GM11168 (cell line): ENCODE measurements around the gene TEX54.
"Not testable (repeated sequence)": the region's sequence is repeated elsewhere in the genome, so short reads cannot be mapped to it uniquely, and the experiment has no call there.

Source experiments
- in situ Hi-C: fragments of 300-500 bp; cut with MboI; formaldehyde crosslinking; loops from one replicate; pipeline ENCODE4 v1.12.0; 2022; ENCODE audit warnings: low sequenced_read_pairs; ENCODE audit not compliant: unreplicated experiment

The TEX54 gene

GRCh38 chr11:62832336-62833234 lies at the start of gene TEX54:
Gene TEX54 (minus strand): TSS chr11:62832841.
- in situ Hi-C loops: no loop called here

- in situ Hi-C loops: no loop called here
Observed at GRCh38 chr11:62882431-62882749, 49.7 kb upstream of the TEX54 start.

- in situ Hi-C loops: no loop called here
Observed at GRCh38 chr11:62881579-62882430, 49.2 kb upstream of the TEX54 start.

GRCh38 chr11:62880803-62881578 lies 48.4 kb upstream of the TEX54 start, which contains the start of gene SLC3A2:
Gene SLC3A2 (plus strand): TSS chr11:62880896. CDS start chr11:62881024, 128 bp downstream.
- in situ Hi-C loops: no loop called here

DNA sequence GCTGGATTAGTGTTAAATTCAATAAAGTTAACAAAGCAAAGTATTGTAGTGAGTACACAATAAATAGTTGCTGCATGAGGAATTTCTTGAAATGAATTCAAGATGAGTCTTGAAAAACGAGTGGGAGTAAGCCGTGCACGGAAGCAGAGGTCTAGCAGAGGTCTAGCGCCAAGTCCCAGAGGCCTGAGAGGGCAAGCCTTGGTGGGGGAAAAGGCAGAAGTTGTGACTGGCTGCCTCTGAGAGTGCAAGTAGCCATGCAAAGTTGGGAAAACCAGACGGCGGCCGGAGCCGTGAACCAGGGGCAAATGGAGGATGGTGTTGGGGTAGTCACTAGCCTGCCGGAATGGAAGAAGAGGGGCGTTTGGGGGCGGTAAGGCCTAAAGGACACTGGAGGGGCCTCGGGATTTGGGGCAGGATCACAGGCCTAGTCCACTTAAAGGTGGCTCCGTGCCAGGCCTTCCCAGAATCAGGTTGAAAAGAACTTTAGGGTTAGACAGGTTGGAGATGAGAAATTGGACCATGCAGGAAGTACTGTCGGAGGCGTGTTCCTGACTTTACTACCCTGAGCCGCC lies 47.7 kb upstream of the TEX54 start:
- in situ Hi-C loops: no loop called here

DNA sequence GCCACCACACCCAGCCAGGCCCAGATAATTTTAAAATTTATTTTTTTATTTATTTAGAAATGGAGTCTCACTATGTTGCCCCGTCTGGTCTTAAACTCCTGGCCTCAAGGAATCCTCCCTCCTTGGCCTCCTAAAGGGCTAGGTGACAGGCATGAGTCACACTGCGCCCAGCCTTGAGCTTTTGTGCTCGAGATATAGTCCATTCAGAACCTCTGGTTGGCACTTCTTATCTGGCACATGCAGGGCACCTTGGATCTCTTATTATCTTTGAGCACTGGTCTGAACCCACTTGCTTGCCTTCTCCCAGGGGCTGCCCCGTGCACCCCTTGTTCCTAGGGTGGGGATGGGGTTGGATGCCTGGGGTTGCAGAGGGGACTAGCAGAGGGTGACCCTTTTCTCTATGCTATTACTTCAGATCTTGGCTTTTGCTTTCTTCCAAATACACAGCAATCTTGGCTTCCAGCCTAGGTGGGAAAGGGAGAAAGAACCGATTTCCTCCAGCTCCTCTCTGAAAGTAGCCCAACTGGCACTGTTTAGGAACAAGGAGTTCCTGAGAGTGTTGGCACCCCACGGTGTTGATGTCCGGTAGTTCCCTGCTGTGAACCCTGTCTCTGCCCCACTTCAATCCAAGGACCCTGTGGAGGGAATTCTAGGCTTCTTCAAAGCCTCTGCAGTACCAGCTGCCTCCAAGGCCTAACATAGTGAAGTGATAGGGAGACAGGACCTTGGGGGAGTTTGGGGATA lies 46.8 kb upstream of the TEX54 start:
- in situ Hi-C loops: no loop called here

- in situ Hi-C loops: no loop called here
Observed at GRCh38 chr11:62876712-62877111, 44.1 kb upstream of the TEX54 start.

GRCh38 chr11:62875698-62876478 lies 43.2 kb upstream of the TEX54 start:
- in situ Hi-C loops: no loop called here

DNA sequence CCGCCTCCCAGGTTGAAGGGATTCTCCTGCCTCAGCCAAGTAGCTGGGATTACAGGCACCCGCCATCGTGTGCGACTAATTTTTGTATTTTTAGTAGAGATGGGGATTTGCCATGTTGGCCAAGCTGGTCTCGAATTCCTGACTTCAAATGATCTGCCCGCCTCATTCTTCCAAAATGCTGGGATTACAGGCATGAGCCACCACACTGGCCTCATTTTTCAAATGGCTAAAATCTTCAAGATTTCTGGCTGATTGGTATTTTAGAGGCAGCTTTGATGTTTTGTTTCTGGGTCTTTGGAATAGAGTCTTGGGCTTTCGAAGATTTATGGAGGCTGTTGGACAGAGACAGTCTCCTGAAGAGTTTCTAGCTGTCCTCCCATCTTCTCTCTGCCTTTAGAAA lies 42.2 kb upstream of the TEX54 start:
- in situ Hi-C loops: no loop called here

DNA sequence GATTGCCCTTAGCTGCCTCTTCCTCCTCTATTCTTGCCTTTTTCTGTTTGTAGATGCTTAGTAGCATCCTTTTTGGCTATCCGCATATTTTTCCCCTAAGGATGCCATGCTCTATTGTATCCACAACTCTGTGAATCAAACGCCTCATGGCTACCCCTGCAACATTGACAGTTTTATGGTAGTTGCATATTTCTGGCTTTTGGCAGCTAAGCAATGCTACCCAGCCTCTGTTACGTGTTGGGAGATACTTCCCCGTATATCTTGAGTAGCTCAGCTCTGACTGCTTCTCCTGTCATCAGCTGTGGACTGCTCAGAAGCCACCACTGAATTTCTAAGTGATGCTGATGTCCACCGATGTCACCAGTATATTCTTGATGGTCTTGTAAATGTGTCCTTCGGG lies 33.0 kb upstream of the TEX54 start:
- in situ Hi-C loops: no loop called here

DNA sequence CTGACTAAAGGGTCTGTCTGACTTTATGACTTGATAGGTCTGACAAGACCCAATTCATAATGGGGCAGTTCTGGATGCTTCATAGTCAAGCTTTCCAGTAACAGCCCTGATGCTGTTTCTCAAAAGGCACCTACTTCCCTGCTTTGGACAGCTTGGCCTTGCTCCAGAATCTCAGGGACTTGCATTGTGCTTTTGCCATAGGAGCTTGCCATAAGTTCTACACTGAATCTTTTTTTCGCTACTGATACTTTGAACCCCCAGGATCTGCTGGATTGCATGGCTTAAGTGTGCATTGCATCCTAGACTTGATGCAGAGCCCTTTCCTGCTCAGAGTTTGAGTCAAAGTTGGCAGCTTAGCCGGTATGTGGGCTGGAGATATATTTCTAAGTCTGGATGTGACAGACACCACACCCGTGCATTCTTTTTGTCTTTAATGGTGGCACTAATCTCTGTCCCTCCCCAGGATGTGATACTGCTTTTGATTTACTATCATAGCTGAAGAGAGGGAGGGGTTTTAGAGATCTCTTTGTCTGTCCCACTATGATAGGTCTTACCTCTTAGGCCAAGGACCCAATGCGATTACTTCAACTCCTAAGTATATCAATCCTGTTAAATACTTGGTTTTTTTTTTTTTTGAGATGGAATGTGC lies 31.2 kb upstream of the TEX54 start:
- in situ Hi-C loops: no loop called here

GRCh38 chr11:62861564-62862192 lies 29.0 kb upstream of the TEX54 start:
- in situ Hi-C loops: not testable (repeated sequence)

- in situ Hi-C loops: no loop called here
Observed at GRCh38 chr11:62860835-62861563, 28.4 kb upstream of the TEX54 start.

- in situ Hi-C loops: not testable (repeated sequence)
Observed at GRCh38 chr11:62859281-62859703, 26.7 kb upstream of the TEX54 start.

DNA sequence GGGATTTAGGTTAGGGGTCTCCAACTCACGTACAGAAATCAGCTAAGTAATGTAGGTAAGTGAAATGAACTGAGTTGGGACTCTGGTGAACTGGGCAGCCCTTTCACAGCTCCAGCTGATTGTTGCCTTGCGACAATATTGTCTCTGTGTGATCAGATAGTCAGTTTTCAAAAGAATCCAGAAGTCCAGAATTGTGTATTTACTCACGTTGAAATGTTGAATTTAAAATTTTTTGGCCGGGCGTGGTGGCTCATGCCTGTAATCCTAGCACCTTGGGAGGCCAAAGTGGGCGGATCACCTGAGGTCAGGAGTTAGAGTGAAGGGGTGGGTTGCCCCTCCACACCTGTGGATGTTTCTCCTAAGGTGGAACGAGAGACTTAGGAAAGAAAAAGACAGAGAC lies 25.6 kb upstream of the TEX54 start:
- in situ Hi-C loops: no loop called here

- in situ Hi-C loops: no loop called here
Observed at GRCh38 chr11:62857541-62857982, 24.9 kb upstream of the TEX54 start.

DNA sequence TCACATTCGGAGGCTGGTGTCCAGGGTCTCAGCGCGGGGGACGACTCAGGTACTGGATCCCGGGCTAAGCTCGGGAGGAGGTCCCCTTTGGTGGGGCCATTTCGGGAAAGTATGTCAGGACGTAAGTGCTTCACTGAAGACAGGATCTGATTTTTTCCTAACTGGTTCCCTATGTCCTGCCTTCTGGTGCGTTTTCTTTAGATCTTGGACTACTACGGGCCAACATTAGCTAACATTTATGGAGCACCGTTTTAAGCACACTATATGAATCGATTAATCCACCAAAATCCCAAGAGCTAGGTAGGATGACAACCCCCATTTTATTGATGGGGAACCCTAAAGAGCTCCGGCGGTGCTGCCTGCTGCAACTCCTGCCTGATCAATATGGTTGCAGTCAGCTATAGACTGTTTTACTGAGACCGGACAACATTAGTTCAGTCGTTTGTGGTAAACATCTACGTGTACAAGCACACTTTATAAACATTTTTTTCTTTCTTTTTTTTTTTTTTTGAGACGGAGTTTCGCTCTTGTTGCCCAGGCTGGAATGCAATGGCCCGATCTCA lies 23.8 kb upstream of the TEX54 start:
- in situ Hi-C loops: no loop called here
